H1 (cell line): Measurements from ENCODE around the gene GADD45A.
"Not testable (repeated sequence)": the region's sequence is repeated elsewhere in the genome, so short reads cannot be mapped to it uniquely, and the experiment has no call there.

ENCODE experiments used
- CBX5 ChIP-seq: fragments of 300-800, 300-1000 bp; sonication (generic); IDR thresholded peaks from 2 replicates; pipeline ENCODE4 v1.7.1; 2016; ENCODE audit warnings: antibody characterized with exemption, low read length, low read depth
- CTCF ChIP-seq, 3 experiments: IDR thresholded peaks; 1 replicate in 2 of 3; 2 replicates in 1 of 3; pipeline versions ENCODE4 v1.5.1 to v1.6.1; 2011; ENCODE audit warnings: low read length in 3 of 3, mild to moderate bottlenecking in 3 of 3, inconsistent platforms in 2 of 3, low read depth in 1 of 3, moderate library complexity in 1 of 3; ENCODE audit not compliant: insufficient read depth in 1 of 3; ENCODE audit errors: control extremely low read depth in 1 of 3
- EP300 ChIP-seq, 2 experiments: IDR thresholded peaks; 1 replicate in 1 of 2; 2 replicates in 1 of 2; pipeline ENCODE4 v1.6.1; 2011 to 2012; ENCODE audit warnings: low read depth in 2 of 2, low read length in 2 of 2, mild to moderate bottlenecking in 2 of 2, borderline replicate concordance in 1 of 2, inconsistent platforms in 1 of 2, moderate library complexity in 1 of 2
- POLR2A ChIP-seq, 2 experiments: IDR thresholded peaks; 1 replicate in 1 of 2; 2 replicates in 1 of 2; pipeline ENCODE4 v1.6.1; 2011; ENCODE audit warnings: low read depth in 2 of 2, low read length in 2 of 2, mild to moderate bottlenecking in 2 of 2; ENCODE audit errors: control extremely low read depth in 1 of 2
- POU5F1 ChIP-seq: IDR thresholded peaks from 2 replicates; pipeline ENCODE4 v1.6.1; 2011; ENCODE audit warnings: low read depth, mild to moderate bottlenecking, low read length, moderate library complexity
- RAD21 ChIP-seq, 2 experiments: IDR thresholded peaks in 1 of 2; conservative IDR thresholded peaks in 1 of 2; 2 replicates each; pipeline ENCODE4 v1.6.1; 2011; ENCODE audit warnings: low read depth in 2 of 2, low read length in 2 of 2, improper control_type of control experiment in 1 of 2, inconsistent platforms in 1 of 2, mild to moderate bottlenecking in 1 of 2, moderate library complexity in 1 of 2
- RNF2 ChIP-seq: fragments of 200-900, 300-1000 bp; sonication (generic); IDR thresholded peaks from 2 replicates; pipeline ENCODE4 v1.7.1; 2016; ENCODE audit warnings: borderline replicate concordance, low read depth, mild to moderate bottlenecking, antibody characterized with exemption, low read length; ENCODE audit not compliant: poor library complexity, severe bottlenecking; ENCODE audit errors: missing control alignments
- SIN3A ChIP-seq, 2 experiments: IDR thresholded peaks in 1 of 2; conservative IDR thresholded peaks in 1 of 2; 2 replicates each; pipeline ENCODE4 v1.6.1; 2011 to 2012; ENCODE audit warnings: low read length in 2 of 2, improper control_type of control experiment in 1 of 2, low read depth in 1 of 2, mild to moderate bottlenecking in 1 of 2
- SUZ12 ChIP-seq: fragments of 200-600 bp; sonication (generic); IDR thresholded peaks from 2 replicates; pipeline ENCODE4 v1.6.1; 2012; ENCODE audit warnings: mild to moderate bottlenecking, inconsistent platforms, low read length, moderate library complexity, mixed read lengths
- TAF1 ChIP-seq: IDR thresholded peaks from 2 replicates; pipeline ENCODE4 v1.6.1; 2011; ENCODE audit warnings: mild to moderate bottlenecking, low read depth, low read length
- TAF7 ChIP-seq: optimal IDR thresholded peaks from 2 replicates; pipeline ENCODE3; 2011; ENCODE audit warnings: low read depth, mild to moderate bottlenecking, inconsistent platforms, low read length, moderate library complexity, borderline replicate concordance
- TBP ChIP-seq: IDR thresholded peaks from 2 replicates; pipeline ENCODE4 v1.6.1; 2011; ENCODE audit warnings: low read depth, low read length, improper control_type of control experiment
- ZNF274 ChIP-seq: IDR thresholded peaks from 2 replicates; pipeline ENCODE4 v1.7.0; 2012; ENCODE audit warnings: low read length, borderline replicate concordance; ENCODE audit errors: extremely low read depth

GRCh38 chr1:67665307-67665706 lies 19.7 kb upstream of the GADD45A start:
- not testable (repeated sequence) for TF ChIP-seq CBX5; SIN3A (conservative IDR thresholded peaks at IDR 0.05 in 1 of 2, IDR thresholded peaks at IDR 0.05 in 1 of 2; ENCODE audit: low read depth in 1 of 2, low read length in 2 of 2); POU5F1; SUZ12; TAF7; ZNF274; CTCF (IDR thresholded peaks at IDR 0.05; ENCODE audit: control extremely low read depth in 1 of 3, insufficient read depth in 1 of 3, low read depth in 1 of 3, low read length in 3 of 3); TBP; POLR2A (IDR thresholded peaks at IDR 0.05; ENCODE audit: control extremely low read depth in 1 of 2, low read depth in 2 of 2, low read length in 2 of 2); TAF1; RAD21 (IDR thresholded peaks at IDR 0.05 in 1 of 2, conservative IDR thresholded peaks at IDR 0.05 in 1 of 2; ENCODE audit: low read depth in 2 of 2, low read length in 2 of 2); RNF2; EP300 (IDR thresholded peaks at IDR 0.05; ENCODE audit: borderline replicate concordance in 1 of 2, low read depth in 2 of 2, low read length in 2 of 2)
